Ovary (tissue), 3 donors: ENCODE results near the gene TICAM2.

Experiments
- EP300 ChIP-seq: sonication (generic); formaldehyde crosslinking; IDR thresholded peaks from one replicate; pipeline ENCODE4 v1.6.1; 2017; ENCODE audit warnings: antibody characterized with exemption
- TF ChIP-seq, protein P1 (sequence below), 3 donors: fragments of 450-650 bp in 2 of 3; fragments of 200-600 bp in 1 of 3; IDR thresholded peaks; one replicate each; pipeline versions ENCODE4 v1.5.1 to v1.8.0; 2016 to 2022; ENCODE audit warnings: antibody characterized with exemption in 3 of 3, mild to moderate bottlenecking in 1 of 3
- donor health status: DM: no; HTN: no; CAD: no.

DNA sequence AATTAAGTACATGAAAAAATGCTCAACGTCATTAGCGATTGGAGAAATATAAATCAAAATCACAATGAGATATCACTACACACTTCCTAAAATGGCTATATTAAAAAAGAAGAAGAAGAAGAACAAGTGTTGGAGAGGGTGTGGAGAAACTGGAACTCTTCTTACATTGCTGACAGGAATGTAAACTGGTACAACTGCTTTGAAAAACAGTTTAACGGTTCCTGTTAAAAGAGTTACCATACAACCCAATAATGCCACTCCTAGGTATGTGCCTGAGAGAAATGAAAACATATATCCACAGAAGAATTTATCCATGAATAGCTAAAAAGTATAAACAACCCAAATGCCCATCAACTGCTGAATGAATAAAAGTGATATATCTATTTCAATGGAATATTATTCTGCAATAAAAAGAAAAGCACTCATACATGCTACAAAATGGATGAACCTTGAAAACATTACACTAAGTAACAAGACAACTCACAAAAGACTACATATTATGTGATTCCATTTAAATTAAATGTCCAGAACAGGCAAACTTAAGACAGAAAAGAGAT, 66.7 kb downstream of the TICAM2 start:
- TF ChIP-seq, protein P1, sequence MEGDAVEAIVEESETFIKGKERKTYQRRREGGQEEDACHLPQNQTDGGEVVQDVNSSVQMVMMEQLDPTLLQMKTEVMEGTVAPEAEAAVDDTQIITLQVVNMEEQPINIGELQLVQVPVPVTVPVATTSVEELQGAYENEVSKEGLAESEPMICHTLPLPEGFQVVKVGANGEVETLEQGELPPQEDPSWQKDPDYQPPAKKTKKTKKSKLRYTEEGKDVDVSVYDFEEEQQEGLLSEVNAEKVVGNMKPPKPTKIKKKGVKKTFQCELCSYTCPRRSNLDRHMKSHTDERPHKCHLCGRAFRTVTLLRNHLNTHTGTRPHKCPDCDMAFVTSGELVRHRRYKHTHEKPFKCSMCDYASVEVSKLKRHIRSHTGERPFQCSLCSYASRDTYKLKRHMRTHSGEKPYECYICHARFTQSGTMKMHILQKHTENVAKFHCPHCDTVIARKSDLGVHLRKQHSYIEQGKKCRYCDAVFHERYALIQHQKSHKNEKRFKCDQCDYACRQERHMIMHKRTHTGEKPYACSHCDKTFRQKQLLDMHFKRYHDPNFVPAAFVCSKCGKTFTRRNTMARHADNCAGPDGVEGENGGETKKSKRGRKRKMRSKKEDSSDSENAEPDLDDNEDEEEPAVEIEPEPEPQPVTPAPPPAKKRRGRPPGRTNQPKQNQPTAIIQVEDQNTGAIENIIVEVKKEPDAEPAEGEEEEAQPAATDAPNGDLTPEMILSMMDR (IDR thresholded peaks at IDR 0.05) = no peak
- no peak for TF ChIP-seq EP300
